ENCODE measurements around the gene CUTA.

CUTA gene

DNA sequence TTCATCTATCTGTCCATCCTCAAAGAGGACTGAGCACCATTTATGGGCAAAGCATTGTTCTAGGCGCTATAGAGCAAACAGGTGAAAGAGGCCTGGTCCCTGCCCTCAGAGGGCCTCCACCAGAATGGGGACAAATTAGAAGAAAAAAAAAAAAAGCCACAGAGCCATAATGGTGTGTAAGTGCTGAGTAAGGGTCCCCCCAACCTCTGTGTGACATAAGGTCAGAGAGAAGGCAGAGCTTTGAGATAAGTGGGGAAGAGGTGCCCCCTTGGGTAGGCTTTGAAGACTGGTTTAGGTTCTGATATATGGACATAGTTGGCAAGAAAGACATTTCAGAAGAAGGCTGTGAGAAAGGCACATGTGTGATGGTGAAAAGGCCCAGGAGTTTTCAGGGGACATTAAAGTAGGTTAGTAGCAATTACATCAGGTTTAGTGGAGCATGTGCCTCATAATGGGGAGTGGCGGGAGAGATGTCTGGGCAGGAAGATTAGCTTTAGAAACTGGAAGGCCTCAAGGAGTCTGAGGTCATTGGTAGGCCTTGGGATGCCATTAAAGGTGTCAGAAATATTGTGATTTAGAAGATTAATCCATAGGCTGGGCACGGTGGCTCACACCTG lies 21.2 kb upstream of the CUTA start:
- DNase-seq (no peak), ATAC-seq (ENCODE audit: insufficient read depth, low read depth) (no peak)
- Histone ChIP-seq H3K9ac (ENCODE audit: low read depth, low read length) (no peak overlapping the region), H3K4me2 (ENCODE audit: insufficient read depth, low read length) (no peak overlapping the region), H3K36me3 (ENCODE audit: insufficient read depth, low read length) (peaks cover 74% of the 10 kb centered on the region), H3K79me2 (ENCODE audit: insufficient read depth, low read length) (no peaks in the 10 kb centered on the region), H3K9me3 (ENCODE audit: insufficient read depth, low read length, severe bottlenecking) (no peaks in the 10 kb centered on the region), H3K4me1 (ENCODE audit: insufficient read depth, low read length) (no peaks in the 10 kb centered on the region), H2AFZ (ENCODE audit: low read depth, low read length) (no peak overlapping the region), H3K4me3 (ENCODE audit: low read depth in 1 of 2, low read length in 2 of 2) (no peak overlapping the region), H4K20me1 (ENCODE audit: insufficient read depth, low read length) (peaks cover 7% of the 10 kb centered on the region; the same call in 1 of the 2 replicates), H3K27ac (ENCODE audit: low read length) (no peak overlapping the region), H3K27me3 (ENCODE audit: insufficient read depth, low read length, poor library complexity) (no peaks in the 10 kb centered on the region)
- TF ChIP-seq EZH2 (IDR thresholded peaks at IDR 0.05; ENCODE audit: borderline replicate concordance, low read depth, low read length, severe bottlenecking): no peak
- TF ChIP-seq, protein P1, sequence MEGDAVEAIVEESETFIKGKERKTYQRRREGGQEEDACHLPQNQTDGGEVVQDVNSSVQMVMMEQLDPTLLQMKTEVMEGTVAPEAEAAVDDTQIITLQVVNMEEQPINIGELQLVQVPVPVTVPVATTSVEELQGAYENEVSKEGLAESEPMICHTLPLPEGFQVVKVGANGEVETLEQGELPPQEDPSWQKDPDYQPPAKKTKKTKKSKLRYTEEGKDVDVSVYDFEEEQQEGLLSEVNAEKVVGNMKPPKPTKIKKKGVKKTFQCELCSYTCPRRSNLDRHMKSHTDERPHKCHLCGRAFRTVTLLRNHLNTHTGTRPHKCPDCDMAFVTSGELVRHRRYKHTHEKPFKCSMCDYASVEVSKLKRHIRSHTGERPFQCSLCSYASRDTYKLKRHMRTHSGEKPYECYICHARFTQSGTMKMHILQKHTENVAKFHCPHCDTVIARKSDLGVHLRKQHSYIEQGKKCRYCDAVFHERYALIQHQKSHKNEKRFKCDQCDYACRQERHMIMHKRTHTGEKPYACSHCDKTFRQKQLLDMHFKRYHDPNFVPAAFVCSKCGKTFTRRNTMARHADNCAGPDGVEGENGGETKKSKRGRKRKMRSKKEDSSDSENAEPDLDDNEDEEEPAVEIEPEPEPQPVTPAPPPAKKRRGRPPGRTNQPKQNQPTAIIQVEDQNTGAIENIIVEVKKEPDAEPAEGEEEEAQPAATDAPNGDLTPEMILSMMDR (IDR thresholded peaks at IDR 0.05; ENCODE audit: borderline replicate concordance, extremely low read depth, low read length, poor library complexity, severe bottlenecking): no peak

DNA sequence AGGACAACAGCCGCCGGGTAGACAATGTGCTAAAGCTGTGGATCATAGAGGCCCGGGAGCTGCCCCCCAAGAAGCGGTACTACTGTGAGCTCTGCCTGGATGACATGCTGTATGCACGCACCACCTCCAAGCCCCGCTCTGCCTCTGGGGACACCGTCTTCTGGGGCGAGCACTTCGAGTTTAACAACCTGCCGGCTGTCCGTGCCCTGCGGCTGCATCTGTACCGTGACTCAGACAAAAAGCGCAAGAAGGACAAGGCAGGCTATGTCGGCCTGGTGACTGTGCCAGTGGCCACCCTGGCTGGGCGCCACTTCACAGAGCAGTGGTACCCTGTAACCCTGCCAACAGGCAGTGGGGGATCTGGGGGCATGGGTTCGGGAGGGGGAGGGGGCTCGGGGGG lies 19.8 kb upstream of the CUTA start:
- Histone ChIP-seq H3K27ac (ENCODE audit: low read length) (no peak overlapping the region), H3K36me3 (ENCODE audit: insufficient read depth, low read length) (peaks cover 70% of the 10 kb centered on the region), H3K9me3 (ENCODE audit: insufficient read depth, low read length, severe bottlenecking) (no peaks in the 10 kb centered on the region), H3K27me3 (ENCODE audit: insufficient read depth, low read length, poor library complexity) (no peaks in the 10 kb centered on the region), H3K4me1 (ENCODE audit: insufficient read depth, low read length) (peaks cover 2% of the 10 kb centered on the region; the same call in 1 of the 2 replicates), H3K79me2 (ENCODE audit: insufficient read depth, low read length) (0 out of 2 replicates have a peak, but pooled peaks cover 3% of the 10 kb centered on the region), H3K4me2 (ENCODE audit: insufficient read depth, low read length) (no peak overlapping the region), H3K9ac (ENCODE audit: low read depth, low read length) (no peak overlapping the region), H2AFZ (ENCODE audit: low read depth, low read length) (no peak overlapping the region), H4K20me1 (ENCODE audit: insufficient read depth, low read length) (0 out of 2 replicates have a peak, but pooled peaks cover 7% of the 10 kb centered on the region), H3K4me3 (ENCODE audit: low read depth in 1 of 2, low read length in 2 of 2) (no peak overlapping the region)
- TF ChIP-seq, protein P1 (IDR thresholded peaks at IDR 0.05; ENCODE audit: borderline replicate concordance, extremely low read depth, low read length, poor library complexity, severe bottlenecking): no peak
- TF ChIP-seq EZH2 (IDR thresholded peaks at IDR 0.05; ENCODE audit: borderline replicate concordance, low read depth, low read length, severe bottlenecking): no peak
- DNase-seq (no peak), ATAC-seq (ENCODE audit: insufficient read depth, low read depth) (no peak)

DNA sequence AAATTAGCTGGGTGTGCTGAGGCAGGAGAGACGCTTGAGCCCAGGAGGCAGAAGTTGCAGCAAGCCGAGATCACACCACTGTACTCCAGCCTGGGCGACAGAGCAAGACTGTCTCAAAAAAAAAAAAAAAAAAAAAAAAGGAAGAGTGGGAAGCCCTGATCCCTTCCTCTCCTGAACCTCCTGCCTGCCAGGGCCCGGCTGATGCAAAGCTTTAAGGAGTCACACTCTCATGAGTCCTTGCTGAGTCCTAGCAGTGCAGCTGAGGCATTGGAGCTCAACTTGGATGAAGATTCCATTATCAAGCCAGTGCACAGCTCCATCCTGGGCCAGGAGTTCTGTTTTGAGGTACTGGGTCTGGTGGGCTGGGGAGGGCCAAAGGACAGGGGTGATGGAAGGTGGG lies 17.1 kb upstream of the CUTA start:
- no peak for ATAC-seq (ENCODE audit: insufficient read depth, low read depth)
- H3K9me3 ChIP-seq (ENCODE audit: insufficient read depth, low read length, severe bottlenecking): no peaks in the 10 kb centered on the region
- peaks cover 9% of the 10 kb centered on the region; the same call in 1 of the 2 replicates for H3K79me2 ChIP-seq (ENCODE audit: insufficient read depth, low read length)
- H3K4me2 ChIP-seq (ENCODE audit: insufficient read depth, low read length): no peak overlapping the region
- H3K27me3 ChIP-seq (ENCODE audit: insufficient read depth, low read length, poor library complexity): no peaks in the 10 kb centered on the region
- no peak overlapping the region for H3K4me3 ChIP-seq (ENCODE audit: low read depth in 1 of 2, low read length in 2 of 2)
- no peak overlapping the region for H3K27ac ChIP-seq (ENCODE audit: low read length)
- DNase-seq: no peak
- no peak overlapping the region for H3K9ac ChIP-seq (ENCODE audit: low read depth, low read length)
- no peak overlapping the region for H2AFZ ChIP-seq (ENCODE audit: low read depth, low read length)
- peaks cover 50% of the 10 kb centered on the region for H3K36me3 ChIP-seq (ENCODE audit: insufficient read depth, low read length)
- H4K20me1 ChIP-seq (ENCODE audit: insufficient read depth, low read length): peaks cover 8% of the 10 kb centered on the region
- H3K4me1 ChIP-seq (ENCODE audit: insufficient read depth, low read length): peaks cover 21% of the 10 kb centered on the region
- no peak for TF ChIP-seq EZH2 (IDR thresholded peaks at IDR 0.05; ENCODE audit: borderline replicate concordance, low read depth, low read length, severe bottlenecking)
- TF ChIP-seq, protein P1 (IDR thresholded peaks at IDR 0.05; ENCODE audit: borderline replicate concordance, extremely low read depth, low read length, poor library complexity, severe bottlenecking): no peak

All from DND-41 (cell line).